ENCODE data around the gene POU6F1.

GRCh38 chr12:51147309-51147708 lies 70.6 kb downstream of the POU6F1 start:
- TF ChIP-seq CTCF (IDR thresholded peaks at IDR 0.05) = no peak
- TF ChIP-seq ZFX (IDR thresholded peaks at IDR 0.05; ENCODE audit: borderline replicate concordance) = no peak

Measured in 22Rv1 (cell line).